GM19395 (cell line): ENCODE results near the gene IRX4.
"Not testable (repeated sequence)": the region's sequence is repeated elsewhere in the genome, so short reads cannot be mapped to it uniquely, and the experiment has no call there.

Source experiments
- ATAC-seq: cut with Tn5 transposase; IDR thresholded peaks from one replicate; pipeline ENCODE4 v1.9.1; 2021; ENCODE audit warnings: mild to moderate bottlenecking, moderate library complexity; ENCODE audit not compliant: unreplicated experiment

IRX4 gene

GRCh38 chr5:1879292-1880263 is 3.1 kb downstream of the IRX4 start:
- ATAC-seq: no peak

DNA sequence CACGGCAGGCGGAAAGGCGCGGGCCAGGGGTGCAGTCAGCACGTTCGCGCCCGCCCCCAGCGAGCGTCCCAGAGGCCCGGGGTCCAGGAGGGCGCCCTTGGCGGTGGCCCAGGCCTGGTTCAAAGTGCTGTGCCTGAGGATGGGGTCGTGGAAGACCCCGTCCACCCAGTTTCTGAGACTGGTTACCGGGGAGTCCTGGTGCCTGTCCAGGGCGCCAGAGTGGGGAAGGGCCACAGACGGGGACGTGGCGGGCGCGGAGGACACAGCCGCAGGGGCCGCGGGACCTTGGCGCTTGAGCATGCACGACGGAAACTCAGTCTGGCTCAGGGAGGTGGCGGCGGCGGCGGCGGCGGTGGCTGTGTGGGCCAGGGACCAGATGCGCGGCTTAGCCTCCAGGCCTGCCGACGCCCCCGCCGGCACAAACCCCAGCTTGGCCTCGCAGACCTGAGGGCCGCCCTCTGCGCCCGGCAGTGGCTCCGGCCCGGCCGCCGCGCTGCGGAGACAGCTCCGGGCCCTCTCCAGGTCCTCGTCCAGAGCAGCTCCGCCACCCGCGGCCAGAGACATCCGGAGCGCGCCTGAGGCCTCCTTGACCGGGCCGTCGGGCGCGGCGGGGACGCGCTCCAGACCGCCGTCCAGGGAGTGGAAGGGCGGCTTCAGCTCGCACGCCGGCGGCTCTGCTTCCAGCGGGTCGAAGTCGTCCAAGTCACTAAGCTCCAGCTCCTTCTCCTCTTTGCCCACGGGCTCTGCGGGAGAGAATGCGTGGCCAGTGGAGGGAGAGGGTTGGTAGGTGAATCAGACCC is 4.5 kb downstream of the IRX4 start:
- no peak for ATAC-seq

DNA sequence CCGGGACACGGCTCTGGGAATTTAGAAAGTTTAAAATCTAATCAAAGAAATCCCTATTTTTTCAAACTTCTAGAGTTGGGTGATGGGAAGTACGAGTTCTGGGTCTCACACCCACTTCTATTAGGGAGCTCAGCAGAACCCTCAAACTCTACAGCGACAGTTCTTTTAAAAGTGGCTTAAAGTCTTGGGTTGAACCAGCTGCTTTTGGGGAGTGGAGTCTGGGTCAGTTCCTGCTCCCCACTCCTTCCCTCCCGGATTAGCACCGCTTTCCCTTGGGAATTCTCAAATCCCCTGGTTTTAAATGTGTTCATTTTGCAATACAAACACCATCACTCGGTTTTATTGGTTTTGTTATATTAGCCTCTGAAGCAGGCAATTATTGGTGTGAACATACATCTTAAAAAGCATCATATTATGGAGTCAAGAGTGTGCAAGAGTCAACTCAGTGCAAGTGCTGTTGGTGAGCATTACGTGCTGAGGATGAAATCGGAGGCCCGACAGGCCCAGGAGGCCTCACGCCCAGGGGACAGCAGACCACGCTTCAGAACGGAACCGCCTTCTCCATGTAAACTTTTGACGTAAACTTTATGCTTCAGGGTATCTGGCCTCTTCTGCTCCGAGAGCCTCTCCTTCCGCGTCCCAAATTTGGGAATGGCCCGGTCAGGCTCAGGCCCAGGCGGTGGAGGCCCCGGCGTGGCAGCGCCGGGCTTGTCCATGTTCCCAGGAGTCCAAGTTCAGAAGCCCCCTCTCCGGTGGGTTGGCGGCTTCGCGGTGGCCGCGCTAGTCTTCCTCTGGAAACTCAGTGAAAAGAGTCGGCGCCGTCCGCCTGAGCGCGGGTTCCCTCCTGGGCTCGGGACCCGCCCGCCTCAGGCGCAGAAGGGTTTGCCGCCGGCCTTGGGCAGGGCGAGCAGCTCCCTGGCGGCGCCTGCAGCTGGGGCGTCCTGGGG is 5.3 kb downstream of the IRX4 start:
- no peak for ATAC-seq

DNA sequence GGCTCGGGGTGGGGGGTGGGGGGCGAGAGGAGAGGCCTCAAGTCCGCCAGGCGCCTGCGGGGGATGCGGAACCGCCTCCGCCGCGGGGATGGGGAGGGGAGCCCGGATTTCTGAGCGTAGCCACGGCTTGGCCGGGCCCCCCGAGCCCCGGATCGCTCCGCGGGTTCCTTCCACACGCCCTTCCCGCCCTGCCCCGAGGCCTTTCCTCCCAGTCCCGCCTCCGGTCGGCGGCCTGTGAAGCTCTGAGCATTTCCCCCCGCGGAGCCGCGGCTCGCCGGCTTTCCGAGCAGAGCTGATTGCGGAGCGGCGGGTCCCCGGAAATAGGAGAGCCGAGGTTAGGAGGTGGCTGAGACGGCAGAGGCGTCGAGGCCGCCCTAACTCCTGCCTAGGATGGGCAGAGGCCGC is 6.1 kb downstream of the IRX4 start:
- no peak for ATAC-seq

DNA sequence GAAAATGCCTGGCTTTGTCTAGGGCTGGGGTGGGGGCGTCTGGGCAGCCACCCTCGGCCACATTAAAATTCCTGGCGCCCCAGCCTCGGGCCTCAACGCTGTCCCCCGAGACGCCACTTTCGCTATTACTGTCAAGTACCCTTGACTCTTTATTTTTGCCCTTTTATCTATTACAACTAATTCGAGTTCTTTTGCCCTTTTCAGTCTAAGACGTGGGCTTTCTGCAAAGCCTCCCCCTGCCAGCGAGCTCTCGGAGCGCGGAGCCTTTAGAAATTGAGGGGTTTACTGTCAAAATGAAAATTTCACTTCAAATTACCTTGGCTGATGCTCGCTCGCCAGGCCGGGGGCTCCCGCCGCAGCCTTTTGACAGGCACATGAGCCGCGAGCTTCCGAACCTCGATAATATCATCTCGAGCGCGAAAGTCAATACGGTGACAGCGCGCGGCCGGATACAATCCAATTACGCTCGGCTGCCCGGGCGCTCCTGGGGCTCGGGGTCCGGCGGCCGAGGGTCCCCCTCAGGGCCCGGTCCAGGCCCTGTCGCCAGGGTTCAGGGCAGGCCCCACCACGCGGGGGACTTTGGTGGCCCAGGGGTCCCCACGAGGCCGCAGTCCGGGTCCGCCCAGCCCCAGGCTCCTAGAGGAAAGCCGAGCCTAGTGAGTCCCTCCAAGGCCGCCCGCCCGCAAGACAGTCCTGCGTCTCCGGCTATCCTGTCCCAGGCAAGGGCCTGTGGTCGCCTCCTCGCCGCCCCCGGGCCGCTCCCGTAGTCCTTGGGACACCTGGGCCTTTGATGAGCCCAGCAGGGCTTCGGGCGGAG is 6.7 kb downstream of the IRX4 start:
- ATAC-seq: no peak

GRCh38 chr5:1875281-1875842 is 7.4 kb downstream of the IRX4 start:
- no peak for ATAC-seq

DNA sequence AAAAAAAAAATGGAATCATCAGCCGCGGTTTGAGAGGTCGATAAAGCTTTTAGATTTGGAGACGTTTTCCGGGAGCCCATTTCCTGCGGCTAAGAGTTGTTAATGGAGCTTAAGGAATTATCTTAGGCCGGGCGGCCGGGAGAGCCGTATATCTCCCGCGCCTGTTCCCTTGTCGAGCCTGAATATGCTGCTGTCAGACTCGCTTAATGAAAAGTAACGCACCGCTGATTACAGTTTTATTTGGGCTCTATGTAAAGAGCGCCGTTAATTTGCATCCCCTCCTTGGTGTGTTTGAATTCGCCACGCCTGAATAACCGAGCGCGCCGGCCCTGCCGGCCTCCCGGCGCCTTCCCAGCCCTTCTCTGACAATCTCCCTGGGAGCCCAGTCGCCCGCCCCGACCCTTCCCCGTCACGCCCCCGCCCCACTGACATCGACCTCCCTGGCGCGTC is 7.9 kb downstream of the IRX4 start:
- no peak for ATAC-seq

DNA sequence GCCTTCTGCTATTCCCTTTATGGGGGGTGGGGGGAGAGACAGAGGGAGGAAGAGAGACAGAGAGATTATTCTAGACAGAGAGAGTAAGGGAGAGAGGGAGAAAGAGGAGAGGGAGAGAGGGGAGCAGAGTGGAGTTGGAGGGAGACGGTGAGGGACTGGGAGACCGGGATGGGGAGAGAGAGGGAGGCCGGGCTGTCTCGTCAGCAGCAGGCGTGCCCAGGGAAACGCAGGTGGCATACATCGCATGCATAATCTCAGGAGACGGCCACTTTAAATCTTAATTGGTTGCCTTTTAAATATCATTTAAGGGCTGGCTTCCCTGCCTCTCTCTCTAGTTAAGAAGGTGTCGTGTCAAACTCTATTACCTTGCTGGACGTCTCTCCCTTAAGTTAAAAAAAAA is 8.4 kb downstream of the IRX4 start:
- ATAC-seq: no peak

DNA sequence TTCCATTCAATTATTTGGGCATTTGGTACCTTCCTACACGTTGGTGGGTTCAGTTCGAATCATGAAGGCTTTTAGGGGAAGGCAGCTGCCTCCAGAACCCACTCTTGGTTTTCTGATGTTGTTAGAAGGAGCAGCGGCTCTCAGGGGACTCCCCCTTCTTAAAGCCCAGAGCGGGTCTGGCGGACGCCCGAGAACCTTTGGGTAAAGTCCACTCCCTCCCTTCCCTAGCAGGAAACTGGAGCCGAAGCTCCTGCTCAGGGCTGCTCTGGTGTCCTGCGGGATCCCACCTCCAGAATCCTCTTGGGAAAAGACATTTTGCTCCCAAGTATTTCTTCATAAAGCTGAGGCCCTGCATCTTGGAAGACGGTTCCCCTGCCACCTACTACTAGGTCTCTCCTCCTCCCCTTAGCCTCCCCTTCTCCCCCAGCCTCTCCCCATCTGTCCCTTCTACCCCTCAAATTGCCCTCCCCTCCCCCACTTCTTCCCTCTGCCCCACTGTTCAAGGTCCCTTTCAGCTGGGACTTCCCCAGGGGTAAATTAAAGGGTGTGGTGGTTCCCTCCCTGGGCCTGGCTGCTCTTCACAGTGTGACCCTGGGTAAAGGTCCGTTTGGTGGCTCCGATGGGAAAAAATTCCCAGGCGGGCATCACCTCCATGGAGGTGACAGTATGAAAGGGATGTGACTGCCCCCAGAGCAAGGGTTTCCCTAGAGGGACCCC is 9.3 kb downstream of the IRX4 start:
- ATAC-seq: no peak

DNA sequence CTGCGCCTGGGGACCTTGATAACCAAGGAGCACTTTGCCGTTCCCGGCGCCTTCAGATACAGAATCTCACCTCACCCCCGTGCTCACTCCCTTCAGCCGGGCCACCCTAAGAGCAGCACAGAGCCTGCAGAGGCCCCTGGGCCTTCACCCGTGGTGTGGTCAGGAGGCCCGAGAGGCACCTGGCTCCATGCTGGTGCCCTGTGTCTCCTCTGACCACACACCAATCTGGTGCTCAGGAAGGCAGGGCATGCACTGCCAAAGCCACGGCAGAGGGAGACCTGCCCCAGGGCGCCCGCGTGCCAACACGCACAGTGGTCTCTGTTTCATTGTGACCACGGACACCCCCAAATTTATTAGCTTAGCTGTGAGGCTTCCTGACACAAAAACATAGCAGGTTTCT is 11.3 kb downstream of the IRX4 start:
- ATAC-seq: no peak

- not testable (repeated sequence) for ATAC-seq
These were observed 12.1 kb downstream of the IRX4 start for GRCh38 chr5:1870435-1871272.

GRCh38 chr5:1868886-1869475 is 13.7 kb downstream of the IRX4 start:
- ATAC-seq: no peak

- ATAC-seq: no peak
These were observed 14.9 kb downstream of the IRX4 start for GRCh38 chr5:1867815-1868143.

GRCh38 chr5:1867114-1867814 is 15.5 kb downstream of the IRX4 start:
- ATAC-seq: no peak

- no peak for ATAC-seq
These were observed 16.8 kb downstream of the IRX4 start for GRCh38 chr5:1865948-1866347.

GRCh38 chr5:1865486-1865885 is 17.2 kb downstream of the IRX4 start:
- ATAC-seq: no peak

DNA sequence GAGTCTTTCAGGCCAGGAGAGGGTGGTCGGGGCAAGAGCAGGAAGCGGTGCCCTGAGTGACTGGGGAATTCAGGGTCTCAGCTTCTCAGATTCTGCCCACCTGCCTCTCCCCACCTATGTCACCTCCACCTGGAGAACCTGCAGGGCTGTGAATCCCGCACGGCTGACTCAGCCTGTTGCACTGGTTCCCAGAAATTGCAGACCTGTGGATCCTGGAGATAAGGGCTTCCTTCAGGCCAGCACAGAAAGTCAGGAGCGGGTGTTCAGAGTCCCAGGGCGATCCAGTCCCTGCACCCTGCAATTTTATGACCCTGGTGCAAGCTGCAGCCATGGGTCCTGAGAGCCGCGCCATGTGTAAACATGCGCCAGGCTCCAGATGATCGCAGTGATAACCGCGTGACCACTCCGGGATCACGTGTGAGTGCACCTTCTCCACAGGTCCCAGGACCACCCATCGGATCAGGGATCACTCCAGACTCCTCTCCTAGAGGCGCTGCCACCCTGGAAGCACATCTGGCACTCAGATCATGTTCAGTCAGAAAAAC is 17.8 kb downstream of the IRX4 start:
- no peak for ATAC-seq
